Keratinocyte (primary cell): ENCODE data around the gene ADORA2B. TPM values are rescaled to one million over a fixed set of nuclear protein-coding genes. Genes with fewer than 3 reads are reported as not detected.

ENCODE experiments used
- DNase-seq: peaks from one replicate; pipeline ENCODE4 v3.0.0-alpha.2; 2011; ENCODE audit warnings: low read depth, missing footprints, low spot score
- FAIRE-seq: peaks from 2 replicates; lab custom pipeline; 2011; peaks lifted over from hg19 to GRCh38; lab: Jason Lieb, UNC
- H2AFZ ChIP-seq: 2 replicates; pipeline ENCODE4 v1.6.0; 2012; ENCODE audit warnings: low read length, control low read depth, inconsistent platforms; ENCODE audit not compliant: control insufficient read depth
- H3K27ac ChIP-seq: 2 replicates; pipeline ENCODE4 v1.5.1; 2011; ENCODE audit warnings: low read length; ENCODE audit not compliant: control insufficient read depth, insufficient read depth
- H3K27me3 ChIP-seq: 3 replicates; pipeline ENCODE4 v1.6.0; 2011; ENCODE audit warnings: low read length; ENCODE audit not compliant: control insufficient read depth, insufficient read depth; ENCODE audit errors: extremely low read depth
- H3K36me3 ChIP-seq, 2 experiments: 2 replicates in 1 of 2; 3 replicates in 1 of 2; pipeline ENCODE4 v1.5.1; 2011; ENCODE audit warnings: low read length in 2 of 2, mild to moderate bottlenecking in 1 of 2; ENCODE audit not compliant: control insufficient read depth in 2 of 2, insufficient read depth in 2 of 2; ENCODE audit errors: extremely low read depth in 1 of 2
- H3K4me1 ChIP-seq: 3 replicates; pipeline ENCODE4 v1.5.1; 2011; ENCODE audit warnings: low read length; ENCODE audit not compliant: control insufficient read depth, insufficient read depth; ENCODE audit errors: extremely low read depth
- H3K4me2 ChIP-seq: 3 replicates; pipeline ENCODE4 v1.6.0; 2011; ENCODE audit warnings: low read depth, low read length; ENCODE audit not compliant: control insufficient read depth, insufficient read depth; ENCODE audit errors: extremely low read depth
- H3K4me3 ChIP-seq, 3 experiments: fragments of 200-600 bp in 1 of 3; sonication (generic) in 1 of 3; 2 replicates in 2 of 3; 3 replicates in 1 of 3; pipeline ENCODE4 v1.5.1; 2011 to 2016; ENCODE audit warnings: low read length in 3 of 3, mild to moderate bottlenecking in 3 of 3, control low read depth in 2 of 3, inconsistent platforms in 1 of 3, low read depth in 1 of 3, mixed read lengths in 1 of 3, mixed run types in 1 of 3, moderate library complexity in 1 of 3; ENCODE audit not compliant: control insufficient read depth in 2 of 3, insufficient read depth in 2 of 3; ENCODE audit errors: extremely low read depth in 1 of 3
- H3K79me2 ChIP-seq: 2 replicates; pipeline ENCODE4 v1.6.0; 2012; ENCODE audit warnings: low read length; ENCODE audit not compliant: control insufficient read depth, insufficient read depth
- H3K9ac ChIP-seq: 3 replicates; pipeline ENCODE4 v1.6.0; 2011; ENCODE audit warnings: low read length; ENCODE audit not compliant: control insufficient read depth, insufficient read depth; ENCODE audit errors: extremely low read depth
- H3K9me1 ChIP-seq: 3 replicates; pipeline ENCODE4 v1.6.0; 2011; ENCODE audit warnings: low read length; ENCODE audit not compliant: control insufficient read depth, insufficient read depth; ENCODE audit errors: extremely low read depth
- H3K9me3 ChIP-seq: 2 replicates; pipeline ENCODE4 v1.5.1; 2012; ENCODE audit warnings: low read depth, low read length; ENCODE audit not compliant: control insufficient read depth
- H4K20me1 ChIP-seq: 3 replicates; pipeline ENCODE4 v1.6.0; 2011; ENCODE audit warnings: low read length; ENCODE audit not compliant: control insufficient read depth, insufficient read depth; ENCODE audit errors: extremely low read depth
- EZH2 ChIP-seq: IDR thresholded peaks from one replicate; pipeline ENCODE4 v1.6.1; 2012; ENCODE audit warnings: inconsistent platforms, mild to moderate bottlenecking, low read length, moderate library complexity
- dilution Hi-C: fragments of 300-500 bp; cut with MboI; formaldehyde crosslinking; loops from one replicate; pipeline ENCODE4 v1.7.0; 2020; ENCODE audit warnings: low sequenced_read_pairs; ENCODE audit not compliant: extremely low pct_ligation_motif_present
- polyA plus RNA-seq, 5 experiments: library from polyadenylated mRNA; depleted of rRNA in 3 of 5; stranded (reverse) in 3 of 5; stranded (forward) in 1 of 5; unstranded in 1 of 5; fragments of >200 nt; gene quantifications; 1 replicate in 1 of 5; 2 replicates in 3 of 5; 3 replicates in 1 of 5; pipeline versions ENCODE4 v1.2.1 to v1.2.3, GENCODE V29; 2011 to 2012; ENCODE audit warnings: missing spikeins in 2 of 5, low read depth in 1 of 5, low replicate concordance in 1 of 5
- TF ChIP-seq, protein P1 (sequence below), 3 experiments: IDR thresholded peaks in 1 of 3; conservative IDR thresholded peaks in 1 of 3; optimal IDR thresholded peaks in 1 of 3; 2 replicates in 2 of 3; 3 replicates in 1 of 3; pipeline versions ENCODE3 to v1.5.1; 2011; ENCODE audit warnings: low read length in 3 of 3, mild to moderate bottlenecking in 3 of 3, moderate library complexity in 2 of 3, control low read depth in 1 of 3, inconsistent platforms in 1 of 3; ENCODE audit not compliant: insufficient read depth in 2 of 3; ENCODE audit errors: extremely low read depth in 1 of 3

ADORA2B gene
- polyA plus RNA-seq, 1 donor (not counting 4 experiments of a cell fraction or from before 2014, with no cell fraction given) = 50.0 TPM

DNA sequence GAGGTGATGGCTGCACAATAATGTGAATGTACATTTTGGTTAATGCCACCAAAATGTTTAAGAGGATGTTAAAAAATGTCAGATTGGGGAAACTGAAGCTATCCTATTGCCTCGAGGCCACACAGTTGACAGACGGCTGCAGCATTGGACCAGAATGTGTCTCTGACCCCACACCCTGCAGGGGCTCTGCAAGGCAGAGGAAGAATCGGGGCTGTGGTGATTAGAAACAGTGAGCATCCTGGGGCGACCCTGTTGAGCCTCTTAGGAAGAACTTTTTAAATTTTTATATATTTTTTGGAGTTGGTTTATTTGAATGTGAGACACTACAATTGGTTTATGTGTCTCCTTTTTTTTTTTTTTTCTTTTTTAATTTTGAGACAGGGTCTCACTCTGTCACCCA, 15.0 kb upstream of the ADORA2B start:
- H2AFZ ChIP-seq = no peak overlapping the region
- H3K4me1 ChIP-seq = no peaks in the 10 kb centered on the region
- H3K27ac ChIP-seq = no peak overlapping the region
- H4K20me1 ChIP-seq = no peaks in the 10 kb centered on the region
- no peak overlapping the region for H3K9ac ChIP-seq
- peaks cover 3% of the 10 kb centered on the region for H3K27me3 ChIP-seq
- H3K4me2 ChIP-seq = no peak overlapping the region
- FAIRE-seq (no peak), DNase-seq (no peak)
- no peaks in the 10 kb centered on the region for H3K9me1 ChIP-seq
- H3K9me3 ChIP-seq = no peaks in the 10 kb centered on the region
- no peaks in the 10 kb centered on the region for H3K36me3 ChIP-seq
- dilution Hi-C loops = no loop called here
- no peak overlapping the region for H3K4me3 ChIP-seq
- TF ChIP-seq, protein P1, sequence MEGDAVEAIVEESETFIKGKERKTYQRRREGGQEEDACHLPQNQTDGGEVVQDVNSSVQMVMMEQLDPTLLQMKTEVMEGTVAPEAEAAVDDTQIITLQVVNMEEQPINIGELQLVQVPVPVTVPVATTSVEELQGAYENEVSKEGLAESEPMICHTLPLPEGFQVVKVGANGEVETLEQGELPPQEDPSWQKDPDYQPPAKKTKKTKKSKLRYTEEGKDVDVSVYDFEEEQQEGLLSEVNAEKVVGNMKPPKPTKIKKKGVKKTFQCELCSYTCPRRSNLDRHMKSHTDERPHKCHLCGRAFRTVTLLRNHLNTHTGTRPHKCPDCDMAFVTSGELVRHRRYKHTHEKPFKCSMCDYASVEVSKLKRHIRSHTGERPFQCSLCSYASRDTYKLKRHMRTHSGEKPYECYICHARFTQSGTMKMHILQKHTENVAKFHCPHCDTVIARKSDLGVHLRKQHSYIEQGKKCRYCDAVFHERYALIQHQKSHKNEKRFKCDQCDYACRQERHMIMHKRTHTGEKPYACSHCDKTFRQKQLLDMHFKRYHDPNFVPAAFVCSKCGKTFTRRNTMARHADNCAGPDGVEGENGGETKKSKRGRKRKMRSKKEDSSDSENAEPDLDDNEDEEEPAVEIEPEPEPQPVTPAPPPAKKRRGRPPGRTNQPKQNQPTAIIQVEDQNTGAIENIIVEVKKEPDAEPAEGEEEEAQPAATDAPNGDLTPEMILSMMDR (optimal IDR thresholded peaks at IDR 0.05 in 1 of 3, IDR thresholded peaks at IDR 0.05 in 1 of 3, conservative IDR thresholded peaks at IDR 0.05 in 1 of 3; ENCODE audit: extremely low read depth in 1 of 3, insufficient read depth in 2 of 3, low read length in 3 of 3) = no peak
- no peak for TF ChIP-seq EZH2
- no peaks in the 10 kb centered on the region for H3K79me2 ChIP-seq

DNA sequence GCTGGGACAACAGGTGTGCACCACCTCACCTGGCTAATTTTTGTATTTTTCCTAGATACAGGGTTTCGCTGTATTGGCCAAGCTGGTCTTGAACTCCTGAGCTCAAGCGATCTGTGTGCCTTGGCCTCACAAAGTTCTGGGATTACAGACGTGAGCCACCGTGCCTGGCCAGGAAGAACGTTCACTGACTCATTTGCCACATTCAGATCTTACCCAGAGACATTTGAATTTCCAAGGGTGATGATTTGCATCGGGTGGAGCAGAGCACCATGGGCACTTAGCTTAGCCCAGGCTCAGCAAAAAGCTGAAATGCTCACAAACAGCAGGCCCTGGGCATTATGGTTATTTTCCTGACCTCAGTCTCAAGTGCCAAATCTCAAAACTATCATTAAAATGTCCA, 14.5 kb upstream of the ADORA2B start:
- H3K79me2 ChIP-seq = no peaks in the 10 kb centered on the region
- TF ChIP-seq, protein P1 (optimal IDR thresholded peaks at IDR 0.05 in 1 of 3, IDR thresholded peaks at IDR 0.05 in 1 of 3, conservative IDR thresholded peaks at IDR 0.05 in 1 of 3; ENCODE audit: extremely low read depth in 1 of 3, insufficient read depth in 2 of 3, low read length in 3 of 3) = no peak
- no peak for TF ChIP-seq EZH2
- no peaks in the 10 kb centered on the region for H3K9me3 ChIP-seq
- no peak overlapping the region for H3K4me2 ChIP-seq
- H2AFZ ChIP-seq = no peak overlapping the region
- H3K9me1 ChIP-seq = no peaks in the 10 kb centered on the region
- no peaks in the 10 kb centered on the region for H3K4me1 ChIP-seq
- peaks cover 3% of the 10 kb centered on the region for H3K27me3 ChIP-seq
- no peak for FAIRE-seq
- no peak overlapping the region for H3K4me3 ChIP-seq
- H3K36me3 ChIP-seq = no peaks in the 10 kb centered on the region
- dilution Hi-C loops = no loop called here
- DNase-seq = no peak
- H3K9ac ChIP-seq = no peak overlapping the region
- H4K20me1 ChIP-seq = no peaks in the 10 kb centered on the region
- H3K27ac ChIP-seq = no peak overlapping the region
